DMS114 treated with DMSO at 0.1 percent for 48 hours (cell line): Measurements from ENCODE around the gene ANKRD10.
"Not testable (repeated sequence)": the region's sequence is repeated elsewhere in the genome, so short reads cannot be mapped to it uniquely, and the experiment has no call there.

Experiments used
- DNase-seq: peaks from one replicate; lab custom pipeline; 2025; ENCODE audit not compliant: unreplicated experiment; lab: John Stamatoyannopoulos, UW

The ANKRD10 gene

GRCh38 chr13:110869231-110869804 lies 45.6 kb downstream of the ANKRD10 start:
- no peak for DNase-seq

DNA sequence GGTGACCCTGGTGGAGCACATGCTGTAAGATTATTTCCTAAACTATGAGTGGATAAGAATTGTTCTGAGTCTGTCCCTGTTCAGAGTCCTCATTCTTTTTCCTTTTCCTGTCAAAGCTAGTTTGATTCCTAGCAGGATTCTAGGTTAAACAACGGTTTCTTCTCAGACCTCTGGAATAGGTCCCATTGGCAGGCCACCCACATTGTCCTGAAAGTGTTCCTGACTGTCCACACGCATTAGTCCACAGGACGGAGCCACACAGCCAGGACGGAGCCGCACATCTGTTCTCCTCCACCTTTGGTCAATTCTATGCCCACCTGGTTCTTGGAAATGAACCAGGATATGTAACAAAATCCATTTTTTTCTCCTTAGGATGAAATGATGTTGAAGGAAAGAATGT lies 46.1 kb downstream of the ANKRD10 start:
- DNase-seq: no peak

GRCh38 chr13:110867380-110867779 lies 47.5 kb downstream of the ANKRD10 start:
- no peak for DNase-seq

- DNase-seq: no peak
Observed at GRCh38 chr13:110866491-110867170, 48.2 kb downstream of the ANKRD10 start.

DNA sequence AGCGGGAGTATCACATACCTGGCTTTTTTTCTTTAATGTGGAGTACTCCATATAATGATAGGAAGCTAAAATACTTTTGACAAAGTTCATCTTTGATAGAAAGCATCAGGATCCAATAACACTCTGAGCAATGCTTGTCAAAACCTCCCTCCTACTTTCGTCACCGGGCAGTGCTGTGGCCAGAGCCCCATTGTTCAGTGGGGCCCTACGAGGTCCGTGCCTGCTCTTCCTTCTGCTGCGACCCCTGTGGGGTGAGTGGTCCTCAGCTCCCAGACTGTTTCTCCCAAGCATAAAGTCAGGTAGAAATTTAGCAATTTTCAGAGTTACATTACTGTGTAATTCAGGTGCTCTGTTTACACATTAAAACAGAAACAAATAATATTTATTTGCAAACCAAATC lies 51.2 kb downstream of the ANKRD10 start:
- DNase-seq: no peak

DNA sequence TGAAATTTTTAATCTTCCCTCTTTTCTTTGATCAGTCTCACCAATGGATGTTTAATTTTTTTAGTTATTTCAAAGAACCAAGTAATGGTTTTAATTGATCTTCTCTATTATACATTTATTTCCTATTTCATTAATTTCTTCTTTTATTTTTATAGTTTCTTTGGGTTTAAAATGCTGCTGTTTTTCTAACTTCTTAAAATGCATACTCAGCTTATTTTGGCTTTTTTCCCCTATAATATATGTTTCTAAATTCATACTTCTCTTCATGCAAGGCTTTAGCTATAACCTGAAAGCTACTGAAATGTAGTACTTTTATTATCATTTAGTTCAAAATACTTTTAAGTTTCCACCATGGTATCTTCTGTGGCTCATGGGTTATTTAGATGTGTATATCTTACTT lies 53.9 kb downstream of the ANKRD10 start:
- no peak for DNase-seq

DNA sequence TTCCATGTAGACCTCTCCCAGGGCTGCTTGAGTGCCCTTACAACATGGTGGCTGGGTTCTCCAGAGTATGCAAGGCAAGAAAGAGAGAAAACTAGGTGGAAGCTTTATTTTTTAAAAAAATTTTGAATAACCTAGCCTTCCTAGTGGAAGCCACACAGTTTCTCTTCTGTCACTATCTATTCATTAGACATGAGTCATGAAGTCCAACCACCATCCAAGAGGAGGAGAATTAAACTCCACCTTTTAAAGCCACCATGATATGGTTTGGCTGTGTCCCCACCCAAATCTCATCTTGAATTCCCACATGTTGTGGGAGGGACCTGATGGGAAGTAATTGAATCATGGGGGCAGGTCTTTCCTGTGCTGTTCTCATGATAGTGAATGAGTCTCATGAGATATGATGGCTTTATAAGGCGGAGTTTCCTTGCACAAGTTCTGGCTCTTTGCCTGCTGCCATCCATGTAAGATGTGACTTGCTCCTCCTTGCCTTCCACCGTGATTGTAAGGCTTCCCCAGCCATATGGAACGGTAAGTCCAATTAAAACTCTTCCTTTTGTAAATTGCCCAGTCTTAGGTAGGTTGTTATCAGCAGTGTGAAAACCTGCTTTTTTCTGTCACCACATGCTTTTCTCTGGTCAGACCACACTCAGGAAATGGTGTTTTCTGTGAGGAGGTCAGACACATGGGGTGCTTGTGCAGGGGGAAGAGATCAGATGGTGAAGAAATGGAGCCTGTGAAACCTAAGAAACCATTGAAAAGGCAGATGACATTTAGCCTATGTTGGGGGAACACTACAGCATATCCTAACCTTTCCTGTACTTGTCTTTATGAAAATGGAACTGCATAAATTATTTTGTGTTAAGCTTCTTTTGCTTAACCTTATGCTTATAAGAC lies 57.7 kb downstream of the ANKRD10 start:
- no peak for DNase-seq

DNA sequence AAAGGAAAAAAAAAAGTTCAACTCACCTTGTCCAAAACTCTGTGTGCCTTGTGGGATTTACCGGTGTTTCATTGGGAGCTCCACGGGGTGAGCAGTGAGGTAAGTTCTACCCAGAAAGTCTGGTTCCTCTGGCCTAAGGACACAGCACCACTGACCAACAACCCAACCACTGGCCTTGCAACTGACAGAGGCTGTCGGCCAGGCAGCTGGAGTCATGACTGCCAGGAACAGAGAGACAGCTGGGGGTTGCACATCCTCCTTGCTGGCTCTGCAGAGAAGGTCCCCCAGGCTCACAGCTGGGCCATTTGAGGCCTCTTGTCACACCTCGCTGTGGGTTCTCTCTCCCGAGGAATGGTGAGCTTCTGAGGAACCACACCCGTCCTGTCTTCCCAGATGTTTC lies 59.5 kb downstream of the ANKRD10 start:
- no peak for DNase-seq

DNA sequence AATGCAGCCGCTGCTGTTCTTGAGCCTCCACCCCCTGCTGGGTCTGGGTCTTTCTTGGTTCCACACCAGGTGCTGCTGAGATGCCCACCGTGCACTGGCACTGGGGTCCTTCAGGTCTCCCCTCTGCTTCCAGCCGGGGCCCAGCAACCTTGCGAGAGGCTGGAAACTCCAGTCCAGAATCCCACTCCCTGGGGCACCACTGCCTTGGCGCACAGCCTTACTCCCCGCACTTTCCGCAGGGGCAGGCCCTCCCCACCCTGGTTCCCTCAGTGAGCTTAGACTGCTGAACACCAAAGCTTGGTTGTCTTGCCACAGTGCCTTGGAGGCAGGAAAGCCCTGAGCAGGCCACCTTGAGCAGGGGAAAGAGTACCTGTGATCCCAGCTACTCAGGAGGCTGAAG lies 60.0 kb downstream of the ANKRD10 start:
- no peak for DNase-seq

GRCh38 chr13:110853235-110853721 lies 61.6 kb downstream of the ANKRD10 start:
- DNase-seq: no peak

- no peak for DNase-seq
Observed at GRCh38 chr13:110850840-110851239, 64.0 kb downstream of the ANKRD10 start.

DNA sequence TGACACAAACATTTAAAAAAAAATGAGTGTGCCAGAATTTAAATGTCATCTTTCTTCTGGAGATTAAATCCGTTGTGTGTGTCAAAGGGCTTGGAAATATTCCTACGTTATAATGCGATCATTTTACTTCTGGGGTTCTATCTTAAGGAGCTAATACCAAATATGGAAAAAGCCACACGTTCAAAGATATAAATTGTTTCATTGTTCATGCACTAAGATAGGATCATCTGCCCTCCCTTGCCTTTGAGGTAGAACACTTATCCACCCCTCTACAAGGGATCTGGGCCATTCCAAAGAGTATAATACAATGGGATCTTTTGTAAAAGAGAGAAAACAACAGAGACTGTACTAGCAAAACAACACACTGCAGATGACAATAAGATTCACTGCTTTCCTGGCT lies 64.9 kb downstream of the ANKRD10 start:
- no peak for DNase-seq

DNA sequence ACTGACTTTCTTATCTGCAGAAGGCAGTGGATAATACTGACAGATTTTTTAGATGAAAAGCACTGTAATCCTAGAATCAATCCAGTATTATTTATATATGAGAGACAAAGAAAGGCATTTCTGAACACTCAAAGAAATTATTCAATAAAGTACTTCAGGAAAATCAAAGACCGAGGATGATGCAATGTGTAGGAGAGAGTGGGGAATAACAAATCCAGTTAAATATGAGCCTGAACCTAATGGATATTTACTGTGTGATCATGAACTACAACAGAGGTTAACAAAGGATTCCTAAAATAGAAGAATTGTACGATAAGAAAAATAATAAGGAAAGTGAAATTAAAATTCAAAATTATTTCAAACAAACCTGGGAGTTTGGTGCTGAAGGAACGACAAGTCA lies 69.3 kb downstream of the ANKRD10 start:
- no peak for DNase-seq

GRCh38 chr13:110841846-110842245 lies 73.0 kb downstream of the ANKRD10 start:
- DNase-seq: no peak

DNA sequence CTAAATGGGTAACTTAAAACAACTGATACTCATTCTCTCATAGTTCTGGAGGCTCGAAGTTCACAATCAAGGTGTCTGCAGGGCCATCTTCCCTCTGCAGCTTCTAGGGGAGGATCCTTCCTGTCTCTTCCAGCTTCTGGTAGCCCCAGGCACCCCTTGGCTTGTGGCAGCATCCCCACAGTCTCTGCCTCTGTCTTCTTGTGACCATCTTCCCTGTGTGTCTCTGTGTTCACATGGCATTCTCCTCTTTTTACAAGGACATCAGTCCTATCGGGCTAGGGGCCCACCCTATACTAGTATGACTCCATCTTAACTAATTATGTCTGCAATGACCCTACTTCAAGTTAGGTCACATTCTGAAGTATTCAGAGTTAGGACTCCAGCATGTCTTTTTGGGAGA lies 73.5 kb downstream of the ANKRD10 start:
- DNase-seq: no peak

DNA sequence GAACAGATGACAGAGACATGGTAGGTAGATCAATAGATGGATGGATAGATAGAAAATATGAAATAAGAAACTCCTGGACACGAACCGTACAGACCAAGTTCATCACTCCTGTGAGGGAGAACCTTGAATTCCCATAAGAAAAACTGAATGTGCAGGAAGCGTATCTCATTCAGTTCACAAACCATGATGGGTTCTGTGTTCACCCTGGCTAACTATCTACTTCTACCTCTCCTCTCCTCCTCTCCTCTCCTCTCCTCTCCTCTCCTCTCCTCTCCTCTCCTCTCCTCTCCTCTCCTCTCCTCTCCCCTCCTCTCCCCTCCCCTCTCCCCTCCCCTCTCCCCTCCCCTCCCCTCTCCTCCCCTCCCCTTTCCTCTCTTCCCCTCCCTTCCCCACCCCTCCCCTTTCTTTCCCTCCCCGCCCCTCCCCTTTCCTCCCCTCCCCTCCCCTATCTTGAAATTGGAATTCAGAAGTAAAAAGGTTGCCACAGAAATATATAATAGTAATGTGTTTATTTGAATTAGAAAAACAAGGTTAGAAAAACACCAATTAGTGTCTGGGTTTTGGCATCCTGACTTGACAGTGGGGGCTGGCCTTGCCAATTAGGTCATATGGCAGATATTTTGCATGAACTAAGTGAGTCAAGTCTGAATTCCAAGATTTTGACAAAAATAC lies 75.9 kb downstream of the ANKRD10 start:
- no peak for DNase-seq

DNA sequence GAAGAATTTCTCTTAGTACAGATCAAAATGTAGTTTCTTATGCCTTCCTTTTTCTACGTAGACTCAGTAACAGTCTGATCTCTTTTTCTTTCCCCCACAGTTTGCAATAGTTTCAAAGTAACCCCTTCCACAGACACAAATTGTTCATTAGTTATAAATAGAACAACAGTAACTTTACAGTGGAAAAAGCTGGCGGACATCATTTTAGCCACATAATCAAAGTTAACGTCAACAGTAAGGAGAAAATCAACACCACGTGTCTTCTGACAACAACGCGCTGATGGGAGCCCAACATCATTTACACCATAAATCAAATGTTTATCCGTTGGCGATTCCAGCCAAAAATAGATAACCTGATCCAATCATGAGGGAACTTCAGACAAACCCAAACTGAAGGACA lies 76.8 kb downstream of the ANKRD10 start:
- DNase-seq: no peak

- not testable (repeated sequence) for DNase-seq
Observed at GRCh38 chr13:110837397-110838061, 77.3 kb downstream of the ANKRD10 start.

- DNase-seq: no peak
Observed at GRCh38 chr13:110836605-110836903, 78.3 kb downstream of the ANKRD10 start.

- DNase-seq: no peak
Observed at GRCh38 chr13:110835721-110836604, 78.9 kb downstream of the ANKRD10 start.
